ENCODE measurements around the gene ABCD4.

ABCD4 gene

GRCh38 chr14:74237441-74237840 is 65.3 kb downstream of the ABCD4 start:
- no peak for DNase-seq (ENCODE audit: low read depth in 2 of 2)
